Ovary (tissue), 9 donors: Measurements from ENCODE around the gene ZNF565. TPM values are rescaled to one million over a fixed set of nuclear protein-coding genes. Genes with fewer than 3 reads are reported as not detected.

Experiments
- DNase-seq, 5 donors: peaks; one replicate each; pipeline ENCODE4 v3.0.0-alpha.2; 2019 to 2020
- H3K27ac ChIP-seq, 2 donors: fragments of 200-600 bp; one replicate each; pipeline versions ENCODE4 v1.5.1 to v1.8.0; 2019 to 2022
- H3K27me3 ChIP-seq: fragments of 200-600 bp; one replicate; pipeline ENCODE4 v1.8.0; 2022
- H3K36me3 ChIP-seq: fragments of 200-600 bp; sonication (generic); one replicate; pipeline ENCODE4 v1.5.1; 2019
- H3K4me1 ChIP-seq: one replicate; pipeline ENCODE4 v1.8.1; 2013; ENCODE audit warnings: mild to moderate bottlenecking, moderate library complexity; ENCODE audit not compliant: insufficient read depth
- H3K4me3 ChIP-seq: fragments of 200-600 bp; sonication (generic); one replicate; pipeline ENCODE4 v1.5.1; 2017
- H3K9me3 ChIP-seq, 2 donors: fragments of 200-600 bp in 1 of 2; sonication (generic) in 1 of 2; one replicate each; pipeline versions ENCODE4 v1.5.1 to v1.8.1; 2013 to 2019; ENCODE audit warnings: mild to moderate bottlenecking in 1 of 2, moderate library complexity in 1 of 2
- CTCF ChIP-seq, 3 donors: fragments of 450-650 bp in 2 of 3; fragments of 200-600 bp in 1 of 3; IDR thresholded peaks; one replicate each; pipeline versions ENCODE4 v1.5.1 to v1.8.0; 2016 to 2022; ENCODE audit warnings: antibody characterized with exemption in 3 of 3, mild to moderate bottlenecking in 1 of 3
- EP300 ChIP-seq: sonication (generic); formaldehyde crosslinking; IDR thresholded peaks from one replicate; pipeline ENCODE4 v1.6.1; 2017; ENCODE audit warnings: antibody characterized with exemption
- POLR2A ChIP-seq: fragments of 450-650 bp; IDR thresholded peaks from one replicate; pipeline ENCODE4 v1.6.1; 2017; ENCODE audit warnings: antibody characterized with exemption, mild to moderate bottlenecking, moderate library complexity
- WGBS, 3 donors: extraction: QIAGEN DNeasy Blood & Tissue Kit in 1 of 3; methylation state at CpG; one replicate each; pipeline versions ENCODE4 v1.1.5 to v1.1.7; 2013 to 2017; 5-methylcytosine and 5-hydroxymethylcytosine counted together
- intact Hi-C, 4 donors: fragments of 100-400 bp; cut with DNase I; formaldehyde crosslinking; loops; one replicate each; pipeline versions ENCODE4 v1.11.0 to v1.15.1; 2022 to 2023
- polyA plus RNA-seq, 2 donors: library from polyadenylated mRNA; stranded (reverse); fragments of 200-250 nt in 1 of 2; fragments of 350-450 nt in 1 of 2; fragmentation: Illumina TruSeq in 1 of 2; extraction: RNeasy Lipid Tissue Mini Kit (QIAGEN cat#74804) in 1 of 2; gene quantifications; one replicate each; pipeline ENCODE4 v1.2.3, GENCODE V29; 2013 to 2014
- total RNA-seq, 7 donors: library from RNA; depleted of rRNA in 2 of 7; stranded (reverse); fragments of >200 nt in 2 of 7; fragmentation: NEBNext Ultra II Directional in 3 of 7; extraction: Animal tissue kit (Norgen Biotek cat#: 25700) in 3 of 7; gene quantifications; one replicate each; pipeline versions ENCODE4 v1.1.0 to v1.2.4, GENCODE V29; 2016 to 2023
- donor health status: DM: no; HTN: no; CAD: no; lungs with moderate emphysema.
- donor health status: DM: no; HTN: no; CAD: no.
- donor health status: Bipolar disorder and iron deficiency.
- donor health status: DM: yes; HTN: yes; CAD: no.
- donor health status: DM: no; HTN: no; CAD: no.
- donor health status: DM: yes; HTN: yes; CAD: no.

Gene ZNF565
- total and polyA plus RNA-seq, 9 donors, result 3.6 to 10.1 (median 7.5) TPM

- Histone ChIP-seq H3K4me3 (no peak overlapping the region), H3K4me1 (peaks cover 8% of the 10 kb centered on the region), H3K9me3 (no peaks in the 10 kb centered on the region), H3K27ac (no peak overlapping the region), H3K36me3 (no peaks in the 10 kb centered on the region), H3K27me3 (no peaks in the 10 kb centered on the region)
- 95 to 97% (median 97%) methylated on average over 4 of the region's 4 CpGs for WGBS, 3 donors
- intact Hi-C loops, result no loop called here
- TF ChIP-seq POLR2A, result no peak
- TF ChIP-seq EP300, result no peak
- TF ChIP-seq CTCF (IDR thresholded peaks at IDR 0.05), result no peak
- no peak for DNase-seq
Observed at GRCh38 chr19:36222503-36222902, 8.0 kb upstream of the ZNF565 start.

- Histone ChIP-seq H3K27ac (no peak overlapping the region), H3K4me1 (peaks cover 11% of the 10 kb centered on the region), H3K36me3 (no peaks in the 10 kb centered on the region), H3K27me3 (no peaks in the 10 kb centered on the region), H3K4me3 (no peak overlapping the region), H3K9me3 (no peaks in the 10 kb centered on the region)
- no peak for DNase-seq
- no peak for TF ChIP-seq CTCF (IDR thresholded peaks at IDR 0.05)
- no peak for TF ChIP-seq POLR2A
- no peak for TF ChIP-seq EP300
- intact Hi-C loops, result no loop called here
- 73 to 85% (median 76%) methylated on average over 4 of the region's 4 CpGs for WGBS, 3 donors
Observed at GRCh38 chr19:36221474-36221873, 7.0 kb upstream of the ZNF565 start.

GRCh38 chr19:36215276-36216123, 1.0 kb upstream of the ZNF565 start:
- WGBS, 3 donors, result 1 to 2% (median 1%) methylated on average over 27 of the region's 27 CpGs
- TF ChIP-seq CTCF (IDR thresholded peaks at IDR 0.05) (no peak), POLR2A (no peak), EP300 (no peak)
- Histone ChIP-seq H3K4me3 (peak overlapping the region; percentile 79), H3K27me3 (no peaks in the 10 kb centered on the region), H3K9me3 (no peaks in the 10 kb centered on the region), H3K36me3 (no peaks in the 10 kb centered on the region), H3K27ac (peak overlapping the region; percentile 85 to 88), H3K4me1 (peaks cover 9% of the 10 kb centered on the region)
- intact Hi-C loops, result no loop called here
- no peak for DNase-seq

GRCh38 chr19:36212895-36213294, 1.6 kb downstream of the ZNF565 start:
- no peak overlapping the region for H3K27ac ChIP-seq

More at GRCh38 chr19:36212895-36213294, 1.6 kb downstream of the ZNF565 start:
- no peaks in the 10 kb centered on the region for H3K36me3 ChIP-seq
- no peak for DNase-seq
- 78 to 86% (median 80%) methylated on average over 2 of the region's 2 CpGs for WGBS, 3 donors
- no peak for TF ChIP-seq CTCF (IDR thresholded peaks at IDR 0.05)
- TF ChIP-seq POLR2A, result no peak
- TF ChIP-seq EP300, result no peak
- H3K27me3 ChIP-seq, result no peaks in the 10 kb centered on the region
- intact Hi-C loops, result no loop called here
- H3K9me3 ChIP-seq, result no peaks in the 10 kb centered on the region
- H3K4me1 ChIP-seq, result peaks cover 9% of the 10 kb centered on the region
- no peak overlapping the region for H3K4me3 ChIP-seq
